ENCODE measurements around the gene GRB2.

The GRB2 gene

GRCh38 chr17:75270966-75271232, 134.6 kb downstream of the GRB2 start, which contains the start of gene MIF4GD:
MIF4GD (minus strand) TSS chr17:75271231; CDS start chr17:75270195, 1,036 bp downstream.
- no peak for DNase-seq
- intact Hi-C loops (cut with DNase I), result no loop called here

- intact Hi-C loops (cut with DNase I), result no loop called here
- DNase-seq, result peak in 39 of 42 donors; percentile 27 to 76 (median 53)
Observed at GRCh38 chr17:75270218-75270965, 135.1 kb downstream of the GRB2 start.

DNA sequence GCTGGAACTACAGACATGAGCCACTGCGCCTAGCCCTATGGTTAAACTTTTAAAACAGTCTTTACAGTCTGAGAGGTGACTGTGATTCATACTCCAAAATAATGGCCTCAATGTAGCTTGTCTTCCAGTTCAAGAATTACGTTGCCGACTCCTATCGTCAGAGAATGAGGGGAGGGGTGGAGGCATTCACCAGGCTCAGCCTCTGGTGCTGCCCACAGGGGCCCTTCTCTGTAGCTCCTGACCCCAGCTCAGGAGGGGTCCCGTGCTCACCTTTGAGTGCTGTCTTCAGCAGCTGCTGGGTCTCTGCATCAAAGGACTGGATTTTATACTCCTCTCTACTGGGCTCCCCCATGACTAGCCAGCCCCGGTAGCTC, 135.6 kb downstream of the GRB2 start:
- intact Hi-C loops (cut with DNase I), result no loop called here

More for the DNA sequence above, 135.6 kb downstream of the GRB2 start:
- DNase-seq, result peak in 2 of 42 donors; percentile 16 to 18

Measured in head of caudate nucleus (tissue), 42 donors.